ENCODE measurements around the gene PLCD1.
"Not testable (repeated sequence)": the region's sequence is repeated elsewhere in the genome, so short reads cannot be mapped to it uniquely, and the experiment has no call there.

Gene PLCD1

GRCh38 chr3:38038447-38038911 lies 9.0 kb upstream of the PLCD1 start:
- in situ Hi-C loops (cut with MboI; ENCODE audit: low sequenced_read_pairs), result no loop called here

GRCh38 chr3:38036906-38037305 lies 7.5 kb upstream of the PLCD1 start:
- in situ Hi-C loops (cut with MboI; ENCODE audit: low sequenced_read_pairs), result no loop called here

- in situ Hi-C loops (cut with MboI; ENCODE audit: low sequenced_read_pairs), result no loop called here
Observed at GRCh38 chr3:38036286-38036685, 6.8 kb upstream of the PLCD1 start.

DNA sequence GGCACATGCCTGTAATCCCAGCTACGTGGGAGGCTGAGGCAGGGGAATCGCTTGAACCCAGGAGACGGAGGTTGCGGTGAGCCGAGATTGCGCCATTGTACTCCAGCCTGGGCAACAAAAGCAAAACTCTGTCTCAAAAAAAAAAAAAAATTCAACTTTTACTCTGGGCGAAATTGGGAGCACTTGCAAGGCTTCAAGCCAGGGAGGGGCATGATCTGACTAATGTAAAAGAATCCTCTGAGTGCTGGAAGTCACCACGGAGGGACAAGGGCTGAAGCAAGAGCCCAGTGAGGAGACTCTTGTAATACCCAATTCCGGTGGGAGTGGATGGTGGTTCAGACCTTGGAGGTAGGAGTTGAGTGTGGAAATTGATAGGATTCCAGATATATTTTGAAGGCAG lies 4.9 kb upstream of the PLCD1 start:
- in situ Hi-C loops (cut with MboI; ENCODE audit: low sequenced_read_pairs), result not testable (repeated sequence)

- in situ Hi-C loops (cut with MboI; ENCODE audit: low sequenced_read_pairs), result not testable (repeated sequence)
Observed at GRCh38 chr3:38033586-38033985, 4.1 kb upstream of the PLCD1 start.

- in situ Hi-C loops (cut with MboI; ENCODE audit: low sequenced_read_pairs), result no loop called here
Observed at GRCh38 chr3:38032328-38032865, 3.0 kb upstream of the PLCD1 start.

- in situ Hi-C loops (cut with MboI; ENCODE audit: low sequenced_read_pairs), result no loop called here
Observed at GRCh38 chr3:38031022-38031994, 1.9 kb upstream of the PLCD1 start.

GRCh38 chr3:38030126-38031021 lies 932 bp upstream of the PLCD1 start:
- in situ Hi-C loops (cut with MboI; ENCODE audit: low sequenced_read_pairs), result no loop called here

DNA sequence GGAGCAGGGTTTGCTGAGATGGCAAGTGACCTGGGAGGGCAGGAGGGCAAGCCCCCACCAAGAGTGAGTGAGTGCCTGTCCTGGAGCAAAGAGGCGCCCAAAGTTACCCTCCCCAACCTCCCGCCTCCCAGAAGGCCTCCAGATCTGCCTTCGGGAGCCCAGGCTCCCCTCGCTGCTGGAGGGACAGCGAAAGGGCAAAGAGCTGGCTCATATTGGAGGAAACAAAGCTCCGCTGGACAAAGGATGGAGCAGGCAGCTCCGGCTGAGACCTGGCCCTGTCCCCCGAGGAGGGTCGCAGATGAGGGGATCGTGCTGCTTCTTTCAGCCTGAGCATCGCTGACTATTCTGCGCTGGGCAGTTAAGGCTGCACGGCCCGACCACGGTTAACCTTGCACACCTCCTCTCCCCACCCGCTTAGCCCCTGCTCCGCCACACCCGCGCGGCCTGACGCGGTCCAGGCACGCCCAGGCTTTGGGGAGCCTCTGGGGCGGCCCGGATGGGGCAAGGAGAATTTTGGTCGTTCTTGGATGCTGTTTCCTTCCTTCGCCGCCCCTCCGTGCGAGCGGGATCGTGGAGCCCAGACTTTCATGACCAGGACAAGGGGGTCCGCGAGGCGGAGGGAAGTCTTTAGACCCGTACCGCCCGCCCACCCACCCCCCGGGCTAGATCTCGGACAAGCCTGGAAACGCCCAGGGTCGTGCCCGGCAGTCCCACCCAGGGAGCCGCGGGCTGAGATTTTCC lies 651 bp downstream of the PLCD1 start:
- in situ Hi-C loops (cut with MboI; ENCODE audit: low sequenced_read_pairs), result no loop called here

DNA sequence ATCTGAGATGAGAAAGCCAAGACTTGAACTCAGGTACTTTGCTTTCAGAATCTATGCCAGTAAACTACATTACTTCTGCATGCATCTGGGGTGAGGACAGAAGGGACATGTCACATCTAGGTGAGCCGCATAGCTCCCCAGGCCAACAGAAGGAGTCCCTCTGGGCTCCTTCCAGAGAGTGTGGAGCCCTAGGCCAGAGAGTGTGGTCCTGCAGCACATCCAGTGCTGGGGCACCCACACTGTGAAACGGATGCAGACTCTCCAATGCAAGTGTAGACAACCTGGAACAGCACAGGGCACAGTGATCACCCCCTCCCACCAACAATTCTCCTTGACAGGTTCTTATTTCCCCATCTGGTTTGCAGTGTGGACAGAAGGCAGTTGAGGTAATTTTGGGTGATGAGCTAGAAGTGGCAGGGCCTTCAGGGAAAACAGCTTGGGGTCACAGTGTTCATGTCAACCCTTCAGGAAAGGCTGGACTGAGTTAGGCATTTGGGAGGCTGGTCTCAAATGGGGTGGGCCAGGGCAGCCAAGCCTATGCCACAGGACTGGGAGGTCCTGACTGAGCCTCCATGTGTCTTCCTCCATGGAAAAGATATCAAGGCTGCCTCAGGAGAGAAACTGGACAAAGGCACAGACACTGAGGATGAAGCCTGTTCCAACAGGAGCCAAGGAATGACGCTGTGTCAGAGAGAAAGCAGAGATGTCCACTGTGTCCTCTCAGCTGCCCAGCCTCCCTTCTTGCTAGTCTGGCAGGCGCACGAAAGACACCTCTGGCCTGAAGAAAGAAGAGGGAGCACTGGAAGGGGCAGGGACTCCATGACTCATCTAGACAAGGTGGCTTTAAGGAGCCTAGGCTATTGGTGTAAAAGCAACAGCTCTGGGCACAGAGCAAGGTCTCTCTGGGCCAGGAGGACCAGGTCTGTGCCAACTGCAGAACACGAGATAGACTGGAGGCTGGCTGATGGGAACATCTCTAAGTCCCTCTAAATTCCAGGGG lies 1.7 kb downstream of the PLCD1 start:
- in situ Hi-C loops (cut with MboI; ENCODE audit: low sequenced_read_pairs), result no loop called here

- in situ Hi-C loops (cut with MboI; ENCODE audit: low sequenced_read_pairs), result no loop called here
Observed at GRCh38 chr3:38026856-38027255, 2.6 kb downstream of the PLCD1 start.

- in situ Hi-C loops (cut with MboI; ENCODE audit: low sequenced_read_pairs), result no loop called here
Observed at GRCh38 chr3:38022896-38023709, 6.3 kb downstream of the PLCD1 start.

- in situ Hi-C loops (cut with MboI; ENCODE audit: low sequenced_read_pairs), result no loop called here
Observed at GRCh38 chr3:38022301-38022700, 7.1 kb downstream of the PLCD1 start.

- in situ Hi-C loops (cut with MboI; ENCODE audit: low sequenced_read_pairs), result no loop called here
Observed at GRCh38 chr3:38021196-38021595, 8.2 kb downstream of the PLCD1 start.

DNA sequence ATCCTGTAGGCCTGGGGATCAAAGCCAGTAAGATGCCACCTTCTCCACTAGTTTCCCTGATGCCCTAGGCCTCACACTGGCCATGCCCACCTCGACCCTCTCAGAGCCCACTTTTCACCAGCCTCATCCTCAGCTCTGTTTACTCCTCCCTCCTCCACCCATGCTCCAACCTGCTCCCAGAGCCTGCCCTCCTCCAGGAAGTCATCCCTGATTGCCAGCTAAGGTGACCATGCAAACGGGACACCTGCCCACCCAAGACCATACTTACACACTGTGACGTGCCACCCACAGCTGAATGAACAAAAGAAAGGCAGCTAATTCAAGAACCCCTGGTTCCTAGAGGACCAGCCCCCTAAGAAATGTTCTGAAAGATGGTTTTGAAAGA lies 9.1 kb downstream of the PLCD1 start:
- in situ Hi-C loops (cut with MboI; ENCODE audit: low sequenced_read_pairs), result no loop called here

DNA sequence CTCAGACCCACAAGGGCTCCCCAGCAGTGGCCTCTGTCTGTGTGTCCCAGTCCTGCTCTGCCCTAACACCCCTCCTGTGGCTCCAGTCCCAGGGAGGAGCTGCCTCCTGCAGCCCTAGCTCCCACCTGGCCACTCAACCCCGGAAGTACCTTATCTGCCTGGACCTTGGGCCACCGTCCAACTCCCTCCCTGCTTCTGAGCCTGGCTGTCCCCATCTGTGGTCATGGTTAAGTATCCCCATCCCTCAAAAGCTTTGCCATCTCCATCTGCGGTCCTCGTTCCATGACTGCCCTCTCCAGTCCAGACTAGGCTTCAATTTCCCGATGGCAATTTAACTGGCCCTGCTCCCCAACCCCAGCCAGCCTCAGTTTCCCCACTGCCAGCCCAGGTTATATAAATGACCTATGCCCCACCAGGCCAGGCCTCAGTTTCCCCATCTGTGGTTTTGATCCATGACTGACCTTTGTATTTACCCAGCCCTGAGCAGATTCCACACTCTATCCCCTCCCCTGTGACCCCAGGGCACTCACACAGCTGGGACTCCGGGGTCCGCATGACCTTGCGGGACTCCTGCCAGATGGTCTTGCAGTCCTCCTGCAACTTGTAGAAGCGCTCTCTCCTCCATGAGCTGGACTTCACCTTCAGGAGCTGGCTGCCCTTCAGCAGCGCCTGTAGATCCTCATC lies 9.6 kb downstream of the PLCD1 start:
- in situ Hi-C loops (cut with MboI; ENCODE audit: low sequenced_read_pairs), result no loop called here

DNA sequence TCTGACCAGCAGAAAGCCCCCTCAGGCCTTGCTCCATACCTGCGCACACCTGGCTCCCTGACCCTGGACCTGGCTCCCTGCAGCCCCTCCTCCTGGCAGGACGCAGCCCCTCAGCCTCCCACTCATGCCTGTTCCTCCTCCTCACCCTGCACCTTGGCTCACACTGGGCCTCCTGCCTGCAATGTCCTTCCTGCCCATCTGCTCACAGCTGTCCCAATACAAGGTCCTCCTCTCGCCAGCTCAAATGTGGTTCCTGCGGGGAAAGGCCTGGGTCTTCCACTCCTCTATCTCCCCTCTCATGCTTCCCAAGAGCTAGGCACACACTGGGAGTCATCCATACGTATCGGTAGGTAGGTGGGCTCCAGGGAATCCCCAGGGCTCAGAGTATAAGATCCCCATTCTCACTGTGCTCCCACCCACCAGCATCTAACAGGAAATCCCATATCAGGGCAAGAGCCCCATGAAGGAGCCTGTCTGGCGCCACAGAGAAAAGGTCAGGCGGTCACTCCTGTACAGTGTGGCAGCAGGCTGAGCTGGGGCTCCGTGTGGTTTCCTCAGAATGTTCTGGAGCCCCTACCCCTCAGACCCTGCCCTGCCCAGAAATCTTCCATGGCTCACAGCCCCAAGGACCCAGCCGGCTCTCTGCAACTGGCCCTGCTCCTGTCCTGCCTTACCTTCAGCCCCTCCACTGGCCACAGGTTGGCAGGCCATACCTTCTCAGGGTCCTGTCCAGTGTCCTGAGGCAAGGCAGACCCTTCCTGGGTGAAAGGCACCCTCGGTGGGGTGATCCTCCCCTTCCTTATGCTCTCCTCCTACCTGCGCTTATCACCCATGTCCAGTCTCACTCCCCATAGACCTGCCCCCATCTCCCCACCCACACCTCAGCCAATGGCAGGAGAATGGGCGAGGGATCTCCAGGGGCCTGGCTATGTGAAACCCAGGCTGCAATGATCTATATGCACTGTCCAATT lies 10.9 kb downstream of the PLCD1 start:
- in situ Hi-C loops (cut with MboI; ENCODE audit: low sequenced_read_pairs), result no loop called here

All from hTERT RPE-1 (cell line).